ENCODE measurements around the gene C1QTNF6.

The C1QTNF6 gene

DNA sequence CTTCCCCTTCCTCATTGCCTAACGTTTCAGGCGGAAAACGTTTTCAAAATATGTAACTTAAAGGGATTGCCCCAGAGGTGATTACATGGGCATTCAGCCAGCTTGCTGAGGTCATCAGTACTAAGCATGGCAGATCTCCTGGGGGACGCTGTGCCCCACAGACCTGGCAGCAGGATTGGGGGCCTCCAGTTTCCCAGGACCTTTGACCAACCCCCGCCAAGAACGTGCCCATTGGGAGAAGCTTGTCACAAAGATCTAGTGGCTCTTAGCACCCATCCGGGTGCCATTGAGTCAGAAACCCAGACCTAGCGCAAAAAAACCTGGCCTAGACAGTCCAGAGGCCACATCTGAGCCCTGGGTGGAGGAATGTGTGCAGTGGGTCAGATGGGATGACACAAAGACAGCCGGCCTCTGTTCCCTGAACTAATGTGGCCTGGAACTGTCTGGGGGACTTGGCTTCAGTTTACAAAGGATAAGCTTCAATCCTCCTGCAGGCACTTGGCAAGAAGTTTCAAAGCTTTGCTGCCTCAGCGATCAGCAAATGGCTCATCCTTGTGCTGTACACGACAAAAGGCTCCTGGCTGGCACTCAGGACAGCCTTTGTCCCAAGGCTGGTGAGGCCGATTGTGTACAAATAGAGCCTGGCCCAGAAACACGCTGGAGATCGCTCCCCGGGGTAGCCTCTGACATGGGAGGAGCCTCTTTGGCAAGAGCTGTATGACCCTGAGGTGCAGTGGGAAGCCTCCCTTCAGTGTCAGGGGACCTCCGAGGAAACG is 9.5 kb downstream of the C1QTNF6 start:
- no peaks in the 10 kb centered on the region for H3K27me3 ChIP-seq (ENCODE audit: control insufficient read depth in 5 of 5, insufficient read depth in 4 of 5, low read length in 5 of 5)
- peak overlapping the region in 2 of 5 donors; percentile 7 to 15 for H3K4me3 ChIP-seq (ENCODE audit: low read depth in 1 of 5, low read length in 5 of 5)
- peak overlapping the region; percentile 82 for H3K27ac ChIP-seq (ENCODE audit: low read depth, low read length)
- peak overlapping the region; percentile 11 to 74 (median 62) for H3K9ac ChIP-seq (ENCODE audit: low read length in 5 of 5)
- H3K4me1 ChIP-seq (ENCODE audit: control insufficient read depth in 5 of 5, insufficient read depth in 5 of 5, low read length in 5 of 5), result peaks cover 33 to 71% (median 65%) of the 10 kb centered on the region in 5 donors
- peaks cover 0 to 4% (median 0%) of the 10 kb centered on the region in 5 donors for H3K36me3 ChIP-seq (ENCODE audit: control insufficient read depth in 5 of 5, insufficient read depth in 5 of 5, low read length in 5 of 5)
- no peaks in the 10 kb centered on the region for H3K9me3 ChIP-seq (ENCODE audit: control insufficient read depth in 5 of 5, low read length in 5 of 5)

DNA sequence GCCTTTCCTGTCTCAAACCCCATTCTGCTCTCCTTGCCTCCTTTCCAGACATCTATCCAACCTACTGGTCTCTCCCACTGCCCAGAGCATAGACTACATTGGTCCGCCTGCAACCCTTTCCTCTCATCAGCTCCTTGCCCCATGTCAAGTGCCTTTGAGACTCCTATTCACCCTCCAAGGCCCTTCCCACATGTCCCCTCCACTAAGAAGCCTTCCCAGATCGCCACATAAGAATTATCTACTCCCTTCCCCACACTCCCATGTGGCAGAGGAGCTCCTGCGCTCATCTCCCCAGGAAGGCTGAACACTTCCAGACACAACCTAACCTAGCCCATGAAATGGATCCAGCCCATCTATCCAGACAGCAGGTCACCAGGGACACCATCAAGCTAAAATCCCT is 10.3 kb downstream of the C1QTNF6 start:
- Histone ChIP-seq H3K27me3 (ENCODE audit: control insufficient read depth in 5 of 5, insufficient read depth in 4 of 5, low read length in 5 of 5) (no peaks in the 10 kb centered on the region), H3K27ac (ENCODE audit: low read depth, low read length) (peak overlapping the region; percentile 82), H3K4me3 (ENCODE audit: low read depth in 1 of 5, low read length in 5 of 5) (peak overlapping the region in 2 of 5 donors; percentile 7 to 15), H3K9ac (ENCODE audit: low read length in 5 of 5) (peak overlapping the region in 4 of 5 donors; percentile 11 to 74 (median 65)), H3K9me3 (ENCODE audit: control insufficient read depth in 5 of 5, low read length in 5 of 5) (no peaks in the 10 kb centered on the region), H3K36me3 (ENCODE audit: control insufficient read depth in 5 of 5, insufficient read depth in 5 of 5, low read length in 5 of 5) (peaks cover 0 to 4% (median 0%) of the 10 kb centered on the region in 5 donors), H3K4me1 (ENCODE audit: control insufficient read depth in 5 of 5, insufficient read depth in 5 of 5, low read length in 5 of 5) (peaks cover 33 to 78% (median 67%) of the 10 kb centered on the region in 5 donors)

DNA sequence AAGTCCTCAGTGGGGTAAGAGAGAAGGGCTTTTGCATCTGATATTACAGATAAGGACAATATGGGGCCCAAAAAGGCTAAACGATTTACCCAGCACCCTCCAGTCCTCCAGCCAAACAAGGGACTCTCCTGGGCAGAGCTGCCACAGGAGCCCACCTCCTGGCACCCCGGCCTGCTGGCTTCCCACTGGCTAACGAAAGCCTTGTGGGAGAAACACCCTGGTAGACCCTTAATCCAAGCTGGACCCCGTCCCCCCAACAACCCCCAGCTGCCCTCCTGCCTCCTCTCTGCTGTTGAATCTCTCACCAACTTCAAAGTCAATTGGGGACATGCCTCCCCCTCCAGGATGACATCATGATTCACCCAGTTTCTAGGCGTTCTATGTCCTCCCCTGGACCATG is 10.8 kb downstream of the C1QTNF6 start:
- Histone ChIP-seq H3K4me1 (ENCODE audit: control insufficient read depth in 5 of 5, insufficient read depth in 5 of 5, low read length in 5 of 5) (peaks cover 35 to 78% (median 67%) of the 10 kb centered on the region in 5 donors), H3K9ac (ENCODE audit: low read length in 5 of 5) (peak overlapping the region in 4 of 5 donors; percentile 11 to 62 (median 54)), H3K27ac (ENCODE audit: low read depth, low read length) (peak overlapping the region; percentile 82), H3K4me3 (ENCODE audit: low read depth in 1 of 5, low read length in 5 of 5) (peak overlapping the region in 2 of 5 donors; percentile 42 to 61), H3K27me3 (ENCODE audit: control insufficient read depth in 5 of 5, insufficient read depth in 4 of 5, low read length in 5 of 5) (no peaks in the 10 kb centered on the region), H3K36me3 (ENCODE audit: control insufficient read depth in 5 of 5, insufficient read depth in 5 of 5, low read length in 5 of 5) (peaks cover 0 to 4% (median 0%) of the 10 kb centered on the region in 5 donors), H3K9me3 (ENCODE audit: control insufficient read depth in 5 of 5, low read length in 5 of 5) (no peaks in the 10 kb centered on the region)

DNA sequence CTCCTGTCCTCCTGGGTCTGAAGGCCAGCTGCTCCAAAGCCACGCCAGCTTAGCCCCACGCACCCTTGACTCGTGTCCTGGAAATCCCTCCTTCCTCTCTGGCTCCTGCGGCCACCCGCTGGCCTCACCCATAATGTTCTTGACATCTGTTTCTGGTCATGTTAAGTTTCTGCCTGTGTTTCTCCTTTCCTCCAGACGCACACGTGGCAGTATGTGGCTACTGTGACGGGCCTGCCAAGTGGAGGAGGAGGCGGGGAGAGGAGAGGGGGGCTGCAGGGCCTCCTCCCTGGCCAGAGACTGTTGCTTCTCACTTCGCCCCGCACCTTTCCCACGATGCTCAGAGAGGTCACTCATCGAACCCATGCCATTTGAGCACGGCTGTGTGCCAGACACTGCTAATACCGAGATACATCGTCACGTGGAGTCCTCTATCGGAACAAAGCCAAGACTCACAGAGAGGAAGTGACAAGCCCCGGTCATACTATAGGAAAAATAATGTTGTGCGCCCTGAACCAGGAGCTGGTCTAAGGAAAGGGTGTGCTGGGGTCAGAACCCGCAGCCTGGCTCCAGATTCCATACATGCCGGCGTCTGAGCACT is 11.5 kb downstream of the C1QTNF6 start:
- no peaks in the 10 kb centered on the region for H3K27me3 ChIP-seq (ENCODE audit: control insufficient read depth in 5 of 5, insufficient read depth in 4 of 5, low read length in 5 of 5)
- peaks cover 35 to 78% (median 67%) of the 10 kb centered on the region in 5 donors for H3K4me1 ChIP-seq (ENCODE audit: control insufficient read depth in 5 of 5, insufficient read depth in 5 of 5, low read length in 5 of 5)
- H3K9ac ChIP-seq (ENCODE audit: low read length in 5 of 5), result peak overlapping the region; percentile 8 to 62 (median 47)
- H3K9me3 ChIP-seq (ENCODE audit: control insufficient read depth in 5 of 5, low read length in 5 of 5), result no peaks in the 10 kb centered on the region
- H3K27ac ChIP-seq (ENCODE audit: low read depth, low read length), result peak overlapping the region; percentile 82
- H3K4me3 ChIP-seq (ENCODE audit: low read depth in 1 of 5, low read length in 5 of 5), result peak overlapping the region; percentile 18 to 61 (median 36)
- no peaks in the 10 kb centered on the region for H3K36me3 ChIP-seq (ENCODE audit: control insufficient read depth in 5 of 5, insufficient read depth in 5 of 5, low read length in 5 of 5)

GRCh38 chr22:37175414-37176281 is 12.4 kb downstream of the C1QTNF6 start:
- no peaks in the 10 kb centered on the region for H3K27me3 ChIP-seq (ENCODE audit: control insufficient read depth in 5 of 5, insufficient read depth in 4 of 5, low read length in 5 of 5)
- no peaks in the 10 kb centered on the region for H3K36me3 ChIP-seq (ENCODE audit: control insufficient read depth in 5 of 5, insufficient read depth in 5 of 5, low read length in 5 of 5)
- H3K9ac ChIP-seq (ENCODE audit: low read length in 5 of 5), result peak overlapping the region in 3 of 5 donors; percentile 11 to 62 (median 26)
- H3K27ac ChIP-seq (ENCODE audit: low read depth, low read length), result peak overlapping the region; percentile 82
- peak overlapping the region; percentile 16 to 42 (median 26) for H3K4me3 ChIP-seq (ENCODE audit: low read depth in 1 of 5, low read length in 5 of 5)
- no peaks in the 10 kb centered on the region for H3K9me3 ChIP-seq (ENCODE audit: control insufficient read depth in 5 of 5, low read length in 5 of 5)
- peaks cover 35 to 79% (median 64%) of the 10 kb centered on the region in 5 donors for H3K4me1 ChIP-seq (ENCODE audit: control insufficient read depth in 5 of 5, insufficient read depth in 5 of 5, low read length in 5 of 5)

DNA sequence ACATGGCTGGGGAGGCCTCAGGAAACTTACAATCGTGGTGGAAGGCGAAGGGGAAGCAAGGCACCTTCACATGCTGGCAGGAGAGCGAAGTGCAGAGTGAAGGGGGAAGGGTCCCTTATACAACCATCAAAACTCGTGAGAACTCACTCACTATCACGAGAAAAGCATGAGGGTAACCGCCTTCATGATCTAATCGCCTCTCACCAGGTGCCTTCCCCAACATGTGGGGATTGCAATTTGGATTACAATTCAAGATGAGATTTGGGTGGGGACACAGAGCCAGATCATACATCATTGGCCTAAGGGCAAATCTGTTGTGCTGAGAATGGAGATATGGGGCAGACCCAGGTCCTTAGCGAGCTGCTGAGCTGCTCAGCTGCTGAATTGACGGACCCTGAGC is 13.1 kb downstream of the C1QTNF6 start:
- Histone ChIP-seq H3K36me3 (ENCODE audit: control insufficient read depth in 5 of 5, insufficient read depth in 5 of 5, low read length in 5 of 5) (no peaks in the 10 kb centered on the region), H3K4me3 (ENCODE audit: low read depth in 1 of 5, low read length in 5 of 5) (no peak overlapping the region), H3K9ac (ENCODE audit: low read length in 5 of 5) (no peak overlapping the region), H3K27me3 (ENCODE audit: control insufficient read depth in 5 of 5, insufficient read depth in 4 of 5, low read length in 5 of 5) (no peaks in the 10 kb centered on the region), H3K27ac (ENCODE audit: low read depth, low read length) (no peak overlapping the region), H3K4me1 (ENCODE audit: control insufficient read depth in 5 of 5, insufficient read depth in 5 of 5, low read length in 5 of 5) (peaks cover 35 to 83% (median 68%) of the 10 kb centered on the region in 5 donors), H3K9me3 (ENCODE audit: control insufficient read depth in 5 of 5, low read length in 5 of 5) (no peaks in the 10 kb centered on the region)

GRCh38 chr22:37173709-37174108 is 14.3 kb downstream of the C1QTNF6 start:
- H3K4me1 ChIP-seq (ENCODE audit: control insufficient read depth in 5 of 5, insufficient read depth in 5 of 5, low read length in 5 of 5), result peaks cover 31 to 72% (median 61%) of the 10 kb centered on the region in 5 donors
- peak overlapping the region in 1 of 5 donors; percentile 41 for H3K9ac ChIP-seq (ENCODE audit: low read length in 5 of 5)
- no peaks in the 10 kb centered on the region for H3K27me3 ChIP-seq (ENCODE audit: control insufficient read depth in 5 of 5, insufficient read depth in 4 of 5, low read length in 5 of 5)
- no peaks in the 10 kb centered on the region for H3K36me3 ChIP-seq (ENCODE audit: control insufficient read depth in 5 of 5, insufficient read depth in 5 of 5, low read length in 5 of 5)
- peak overlapping the region; percentile 15 for H3K27ac ChIP-seq (ENCODE audit: low read depth, low read length)
- H3K9me3 ChIP-seq (ENCODE audit: control insufficient read depth in 5 of 5, low read length in 5 of 5), result no peaks in the 10 kb centered on the region
- H3K4me3 ChIP-seq (ENCODE audit: low read depth in 1 of 5, low read length in 5 of 5), result no peak overlapping the region

DNA sequence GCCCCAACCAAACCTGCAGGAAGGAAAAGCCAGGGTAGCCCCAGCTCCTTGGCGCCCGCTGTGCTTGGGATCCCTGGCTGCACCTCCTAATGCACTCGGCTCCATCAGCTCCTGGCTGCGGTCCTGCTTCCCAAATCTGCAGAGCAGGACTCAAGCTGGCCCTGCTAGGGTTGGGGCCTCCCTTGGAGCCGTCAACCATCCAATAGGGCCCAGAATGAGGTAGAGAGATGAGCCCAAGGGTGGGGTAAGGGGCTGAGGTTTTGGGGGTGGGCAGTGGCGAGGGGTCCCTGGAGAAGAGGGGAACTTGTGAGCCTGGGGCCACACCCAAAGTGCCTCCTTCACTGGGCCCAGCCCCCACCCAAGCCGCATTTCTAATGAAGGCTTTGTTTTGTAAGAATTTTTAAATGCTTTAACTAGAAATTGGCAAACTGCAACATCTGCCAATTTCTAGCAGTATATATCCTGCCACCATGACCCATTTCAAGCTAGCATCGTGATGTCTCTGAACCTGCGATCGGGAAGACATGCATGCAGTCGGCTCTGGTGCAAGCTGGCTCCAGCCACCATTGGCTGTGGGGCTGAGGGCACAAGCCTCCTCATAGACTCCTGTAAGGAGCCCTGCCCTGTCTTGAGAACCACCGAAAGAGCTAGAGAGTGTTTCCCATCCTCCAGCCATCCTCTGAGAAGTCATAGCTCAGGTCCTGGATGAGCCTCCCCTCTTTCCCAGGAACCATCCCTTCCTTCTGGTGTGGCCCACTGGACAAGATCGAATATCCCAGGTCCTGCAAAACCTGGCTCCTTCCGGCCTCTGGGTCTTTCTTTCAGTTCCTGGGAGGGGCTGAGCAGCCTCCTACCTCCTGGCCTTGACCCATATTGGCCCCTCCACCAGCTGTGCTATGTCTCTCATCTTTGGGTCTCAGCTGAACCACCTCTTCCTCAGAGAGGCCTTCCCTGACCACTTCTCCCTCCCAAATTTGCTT is 15.5 kb downstream of the C1QTNF6 start:
- Histone ChIP-seq H3K4me1 (ENCODE audit: control insufficient read depth in 5 of 5, insufficient read depth in 5 of 5, low read length in 5 of 5) (peaks cover 26 to 72% (median 61%) of the 10 kb centered on the region in 5 donors), H3K4me3 (ENCODE audit: low read depth in 1 of 5, low read length in 5 of 5) (no peak overlapping the region), H3K9me3 (ENCODE audit: control insufficient read depth in 5 of 5, low read length in 5 of 5) (no peaks in the 10 kb centered on the region), H3K36me3 (ENCODE audit: control insufficient read depth in 5 of 5, insufficient read depth in 5 of 5, low read length in 5 of 5) (no peaks in the 10 kb centered on the region), H3K9ac (ENCODE audit: low read length in 5 of 5) (peak overlapping the region in 1 of 5 donors; percentile 30), H3K27me3 (ENCODE audit: control insufficient read depth in 5 of 5, insufficient read depth in 4 of 5, low read length in 5 of 5) (no peaks in the 10 kb centered on the region), H3K27ac (ENCODE audit: low read depth, low read length) (no peak overlapping the region)

- no peak overlapping the region for H3K27ac ChIP-seq (ENCODE audit: low read depth, low read length)
- peaks cover 22 to 72% (median 59%) of the 10 kb centered on the region in 5 donors for H3K4me1 ChIP-seq (ENCODE audit: control insufficient read depth in 5 of 5, insufficient read depth in 5 of 5, low read length in 5 of 5)
- H3K4me3 ChIP-seq (ENCODE audit: low read depth in 1 of 5, low read length in 5 of 5), result no peak overlapping the region
- H3K9me3 ChIP-seq (ENCODE audit: control insufficient read depth in 5 of 5, low read length in 5 of 5), result no peaks in the 10 kb centered on the region
- H3K9ac ChIP-seq (ENCODE audit: low read length in 5 of 5), result no peak overlapping the region
- H3K27me3 ChIP-seq (ENCODE audit: control insufficient read depth in 5 of 5, insufficient read depth in 4 of 5, low read length in 5 of 5), result no peaks in the 10 kb centered on the region
- H3K36me3 ChIP-seq (ENCODE audit: control insufficient read depth in 5 of 5, insufficient read depth in 5 of 5, low read length in 5 of 5), result no peaks in the 10 kb centered on the region
These were observed 16.4 kb downstream of the C1QTNF6 start for GRCh38 chr22:37171662-37172061.

Data from subcutaneous abdominal adipose tissue (tissue), 5 donors.